Measurements from ENCODE around the gene RYR3.

RYR3 gene

DNA sequence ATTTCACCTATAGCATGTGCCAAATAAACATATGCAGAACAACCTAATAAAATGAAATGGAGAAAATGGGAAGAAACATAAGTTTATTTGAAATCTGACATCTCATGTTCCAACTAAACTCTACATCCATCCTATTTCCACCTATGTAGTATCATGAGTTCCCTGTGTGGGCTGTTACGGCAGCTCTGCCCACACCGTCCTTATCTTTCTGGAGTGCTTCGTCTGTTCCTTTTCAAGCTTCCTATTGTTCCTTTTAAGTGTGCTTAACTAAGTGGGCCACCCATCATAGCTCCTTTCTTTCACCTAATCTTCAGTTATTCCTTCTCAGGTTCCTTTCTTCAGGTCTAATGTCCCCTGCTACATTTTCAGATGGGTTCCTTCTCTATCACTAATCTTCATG, 17.3 kb downstream of the RYR3 start:
- Histone ChIP-seq H3K4me3 (ENCODE audit: low read length, poor library complexity, severe bottlenecking) (no peak overlapping the region), H4K20me1 (ENCODE audit: insufficient read depth, low read length, poor library complexity, severe bottlenecking) (no peaks in the 10 kb centered on the region), H3K9me3 (ENCODE audit: insufficient read depth, low read depth, low read length) (no peaks in the 10 kb centered on the region), H3K27me3 (ENCODE audit: insufficient read depth, low read length, poor library complexity, severe bottlenecking) (no peaks in the 10 kb centered on the region), H3K4me1 (ENCODE audit: insufficient read depth, low read length, poor library complexity, severe bottlenecking) (peaks cover 41% of the 10 kb centered on the region), H3K79me2 (ENCODE audit: insufficient read depth, low read length) (no peaks in the 10 kb centered on the region), H3K36me3 (ENCODE audit: insufficient read depth, low read length) (no peaks in the 10 kb centered on the region), H3K4me2 (ENCODE audit: low read depth, low read length, poor library complexity, severe bottlenecking) (no peak overlapping the region), H3F3A (ENCODE audit: low read depth) (peaks cover 5% of the 10 kb centered on the region), H3K9me2 (replicated peaks; ENCODE audit: low read depth, low read length) (no peaks in the 10 kb centered on the region), H2AFZ (ENCODE audit: low read length) (no peak overlapping the region), H3K9ac (ENCODE audit: low read depth, low read length, poor library complexity, severe bottlenecking) (no peak overlapping the region)
- TF ChIP-seq EZH2phosphoT487 (IDR thresholded peaks at IDR 0.05; ENCODE audit: borderline replicate concordance) (no peak), CTCF (conservative IDR thresholded peaks at IDR 0.05; ENCODE audit: low read length) (no peak)

GRCh38 chr15:33329457-33329856, 18.7 kb downstream of the RYR3 start:
- no peak overlapping the region for H3K4me3 ChIP-seq (ENCODE audit: low read length, poor library complexity, severe bottlenecking)
- TF ChIP-seq EZH2phosphoT487 (IDR thresholded peaks at IDR 0.05; ENCODE audit: borderline replicate concordance) (no peak), CTCF (conservative IDR thresholded peaks at IDR 0.05; ENCODE audit: low read length) (no peak)
- H3K36me3 ChIP-seq (ENCODE audit: insufficient read depth, low read length), result no peaks in the 10 kb centered on the region
- no peaks in the 10 kb centered on the region for H3K9me3 ChIP-seq (ENCODE audit: insufficient read depth, low read depth, low read length)
- H3K79me2 ChIP-seq (ENCODE audit: insufficient read depth, low read length), result no peaks in the 10 kb centered on the region
- H3K4me2 ChIP-seq (ENCODE audit: low read depth, low read length, poor library complexity, severe bottlenecking), result no peak overlapping the region
- 0 out of 2 replicates have a peak, but pooled peaks cover 1% of the 10 kb centered on the region for H3F3A ChIP-seq (ENCODE audit: low read depth)
- H3K9ac ChIP-seq (ENCODE audit: low read depth, low read length, poor library complexity, severe bottlenecking), result no peak overlapping the region
- no peaks in the 10 kb centered on the region for H3K27me3 ChIP-seq (ENCODE audit: insufficient read depth, low read length, poor library complexity, severe bottlenecking)
- H2AFZ ChIP-seq (ENCODE audit: low read length), result no peak overlapping the region
- H4K20me1 ChIP-seq (ENCODE audit: insufficient read depth, low read length, poor library complexity, severe bottlenecking), result no peaks in the 10 kb centered on the region
- H3K9me2 ChIP-seq (replicated peaks; ENCODE audit: low read depth, low read length), result no peaks in the 10 kb centered on the region
- peaks cover 29% of the 10 kb centered on the region for H3K4me1 ChIP-seq (ENCODE audit: insufficient read depth, low read length, poor library complexity, severe bottlenecking)

DNA sequence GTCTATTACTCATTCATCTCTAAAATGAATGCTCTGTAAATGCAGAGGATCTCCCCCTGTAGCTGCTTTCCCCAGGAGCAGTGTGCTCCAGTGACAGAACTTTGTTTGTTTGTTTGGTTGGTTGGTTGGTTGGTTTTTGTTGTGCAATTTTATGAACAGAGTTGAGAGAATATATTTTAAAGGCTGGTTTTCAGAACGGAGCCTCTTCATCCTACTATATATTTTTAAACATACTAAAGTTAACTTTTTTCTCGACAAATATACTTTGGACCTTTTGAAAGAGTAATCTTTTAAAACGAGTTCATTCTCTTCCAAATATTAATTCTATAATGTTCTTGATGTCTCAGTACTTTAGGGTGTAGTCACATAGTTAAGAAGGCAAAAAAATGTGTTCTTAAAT, 20.2 kb downstream of the RYR3 start:
- H3K36me3 ChIP-seq (ENCODE audit: insufficient read depth, low read length), result no peaks in the 10 kb centered on the region
- H3K4me3 ChIP-seq (ENCODE audit: low read length, poor library complexity, severe bottlenecking), result no peak overlapping the region
- no peak overlapping the region for H3K4me2 ChIP-seq (ENCODE audit: low read depth, low read length, poor library complexity, severe bottlenecking)
- H3K4me1 ChIP-seq (ENCODE audit: insufficient read depth, low read length, poor library complexity, severe bottlenecking), result peaks cover 20% of the 10 kb centered on the region
- no peaks in the 10 kb centered on the region for H3K27me3 ChIP-seq (ENCODE audit: insufficient read depth, low read length, poor library complexity, severe bottlenecking)
- H3F3A ChIP-seq (ENCODE audit: low read depth), result no peaks in the 10 kb centered on the region
- H4K20me1 ChIP-seq (ENCODE audit: insufficient read depth, low read length, poor library complexity, severe bottlenecking), result no peaks in the 10 kb centered on the region
- H3K9me3 ChIP-seq (ENCODE audit: insufficient read depth, low read depth, low read length), result no peaks in the 10 kb centered on the region
- no peaks in the 10 kb centered on the region for H3K79me2 ChIP-seq (ENCODE audit: insufficient read depth, low read length)
- no peak overlapping the region for H3K9ac ChIP-seq (ENCODE audit: low read depth, low read length, poor library complexity, severe bottlenecking)
- H2AFZ ChIP-seq (ENCODE audit: low read length), result no peak overlapping the region
- TF ChIP-seq CTCF (conservative IDR thresholded peaks at IDR 0.05; ENCODE audit: low read length), result no peak
- H3K9me2 ChIP-seq (replicated peaks; ENCODE audit: low read depth, low read length), result no peaks in the 10 kb centered on the region
